G401 (cell line): Measurements from ENCODE around the gene CCDC88B. TPM values are rescaled to one million over a fixed set of nuclear protein-coding genes. Genes with fewer than 3 reads are reported as not detected.
"Not testable (repeated sequence)": the region's sequence is repeated elsewhere in the genome, so short reads cannot be mapped to it uniquely, and the experiment has no call there.

ENCODE experiments used
- DNase-seq: peaks from one replicate; pipeline ENCODE4 v3.0.0-alpha.2; 2015; ENCODE audit warnings: low spot score
- in situ Hi-C: cut with HindIII; loops from 2 replicates; pipeline ENCODE4 v1.10.0; 2016; ENCODE audit warnings: low sequenced_read_pairs, mixed read lengths
- total RNA-seq: library from RNA; depleted of rRNA; stranded (reverse); fragments of >200 nt; shearing (Covaris generic); gene quantifications from 2 replicates; pipeline ENCODE4 v1.2.3, GENCODE V29; 2014

The CCDC88B gene
- total RNA-seq, 1 experiment from 2014 or later = 15.1 TPM

DNA sequence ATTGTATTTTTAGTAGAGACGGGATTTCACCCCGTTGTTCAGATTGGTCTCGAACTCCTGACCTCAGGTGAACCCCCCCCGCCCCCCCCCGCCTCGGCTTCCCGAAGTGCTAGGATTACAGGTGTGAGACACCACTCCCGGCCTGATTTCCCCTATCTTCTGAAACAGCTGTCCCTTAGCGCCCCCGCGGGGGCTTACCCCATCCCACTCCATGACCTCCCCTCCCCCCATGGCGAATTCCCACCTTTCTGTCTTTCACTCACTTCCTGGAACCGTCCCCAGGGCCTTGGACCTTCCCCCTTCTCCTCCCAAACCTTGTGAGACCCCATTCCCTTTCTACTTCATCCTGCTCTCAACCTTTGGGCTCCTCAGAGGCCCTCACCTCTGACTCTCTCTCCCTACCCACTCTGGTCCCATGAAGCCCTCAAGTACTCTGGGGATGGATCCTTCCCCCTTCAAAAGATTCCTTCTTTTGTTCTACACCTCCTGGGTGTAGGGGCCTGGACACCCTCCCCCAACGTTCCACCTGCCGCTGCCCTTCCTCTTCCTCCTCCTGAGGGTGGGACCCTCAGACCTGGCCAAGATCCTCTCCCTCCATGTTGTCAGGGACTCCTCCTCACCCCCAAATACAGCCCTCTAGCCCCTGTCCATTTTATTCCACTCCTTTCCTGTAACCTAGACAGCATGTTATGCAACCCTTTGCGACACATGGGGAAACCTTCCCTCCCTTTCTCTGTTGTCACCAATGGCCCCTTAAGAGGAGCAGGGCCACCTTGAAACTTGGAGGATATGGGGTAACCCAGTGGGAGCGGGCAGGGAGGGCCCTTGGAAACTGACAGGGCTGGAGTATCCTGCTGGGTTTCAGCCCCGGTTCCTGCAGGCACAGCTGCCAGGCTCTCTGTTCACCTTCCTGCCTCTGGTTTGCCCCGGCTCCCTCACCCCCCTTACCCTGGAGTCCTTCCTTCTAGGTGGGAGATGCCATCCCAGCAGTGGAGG, 20.9 kb upstream of the CCDC88B start:
- peak; percentile 29 for DNase-seq
- in situ Hi-C loops = no loop called here

GRCh38 chr11:64320556-64320955, 19.4 kb upstream of the CCDC88B start:
- in situ Hi-C loops = no loop called here
- DNase-seq = no peak

DNA sequence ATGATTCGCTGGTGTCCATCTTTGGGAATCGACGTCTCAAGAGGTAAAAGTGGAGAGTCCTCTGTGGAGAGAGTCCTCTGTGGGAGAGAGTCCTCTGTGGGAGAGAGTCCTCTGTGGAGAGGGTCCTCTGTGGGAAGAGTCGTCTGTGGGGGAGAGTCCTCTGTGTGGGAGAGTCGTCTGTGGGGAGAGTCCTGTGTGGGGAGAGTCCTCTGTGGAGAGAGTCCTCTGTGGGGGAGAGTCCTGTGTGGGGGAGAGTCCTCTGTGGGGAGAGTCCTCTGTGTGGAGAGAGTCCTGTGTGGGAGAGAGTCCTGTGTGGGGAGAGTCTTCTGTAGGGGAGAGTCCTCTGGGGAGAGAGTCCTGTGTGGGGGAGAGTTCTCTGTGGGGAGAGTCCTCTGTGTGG, 19.0 kb upstream of the CCDC88B start:
- DNase-seq = no peak
- in situ Hi-C loops = no loop called here

GRCh38 chr11:64321533-64321932, 18.5 kb upstream of the CCDC88B start:
- peak; percentile 63 for DNase-seq
- in situ Hi-C loops = no loop called here

DNA sequence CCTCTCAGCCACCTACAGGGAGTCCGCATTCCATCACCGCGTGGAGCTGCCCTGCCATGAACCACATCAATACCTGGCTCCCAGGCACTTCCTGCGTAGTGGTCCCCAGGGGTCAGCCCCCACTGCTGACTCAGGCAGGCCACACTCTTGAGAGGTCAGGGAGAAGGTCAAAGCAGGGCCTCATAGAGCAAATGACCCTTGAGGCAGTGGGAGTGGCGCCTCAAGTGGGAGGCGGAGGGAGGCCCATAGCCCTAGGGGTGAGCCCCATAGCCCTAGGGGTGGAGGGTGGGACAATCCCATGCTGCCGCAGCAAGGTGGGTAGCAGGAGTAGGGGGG, 17.1 kb upstream of the CCDC88B start:
- DNase-seq = no peak
- in situ Hi-C loops = no loop called here

DNA sequence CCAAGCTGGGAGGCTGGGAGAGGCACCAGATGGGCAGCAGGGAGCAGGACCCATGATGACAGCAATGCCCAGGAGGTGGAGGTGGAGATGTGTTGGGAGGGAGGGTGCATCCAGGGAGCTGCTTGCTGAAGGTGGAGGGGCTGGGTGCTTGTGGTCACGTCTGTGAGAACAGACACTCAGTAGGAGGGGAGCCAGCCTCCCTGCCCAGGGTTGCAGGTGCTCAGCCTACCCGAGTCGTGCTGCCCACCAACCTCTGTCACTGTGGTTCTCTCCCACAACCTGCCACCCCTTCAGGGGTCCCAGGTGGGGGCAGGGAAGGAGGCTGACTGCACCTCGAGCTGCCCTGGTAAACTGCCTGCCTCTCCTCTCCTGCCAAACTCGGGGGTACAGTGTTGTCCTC, 16.6 kb upstream of the CCDC88B start:
- DNase-seq = no peak
- in situ Hi-C loops = no loop called here

- in situ Hi-C loops, DNase-seq: not testable (repeated sequence)
Measured at GRCh38 chr11:64323984-64324383, 16.0 kb upstream of the CCDC88B start.

DNA sequence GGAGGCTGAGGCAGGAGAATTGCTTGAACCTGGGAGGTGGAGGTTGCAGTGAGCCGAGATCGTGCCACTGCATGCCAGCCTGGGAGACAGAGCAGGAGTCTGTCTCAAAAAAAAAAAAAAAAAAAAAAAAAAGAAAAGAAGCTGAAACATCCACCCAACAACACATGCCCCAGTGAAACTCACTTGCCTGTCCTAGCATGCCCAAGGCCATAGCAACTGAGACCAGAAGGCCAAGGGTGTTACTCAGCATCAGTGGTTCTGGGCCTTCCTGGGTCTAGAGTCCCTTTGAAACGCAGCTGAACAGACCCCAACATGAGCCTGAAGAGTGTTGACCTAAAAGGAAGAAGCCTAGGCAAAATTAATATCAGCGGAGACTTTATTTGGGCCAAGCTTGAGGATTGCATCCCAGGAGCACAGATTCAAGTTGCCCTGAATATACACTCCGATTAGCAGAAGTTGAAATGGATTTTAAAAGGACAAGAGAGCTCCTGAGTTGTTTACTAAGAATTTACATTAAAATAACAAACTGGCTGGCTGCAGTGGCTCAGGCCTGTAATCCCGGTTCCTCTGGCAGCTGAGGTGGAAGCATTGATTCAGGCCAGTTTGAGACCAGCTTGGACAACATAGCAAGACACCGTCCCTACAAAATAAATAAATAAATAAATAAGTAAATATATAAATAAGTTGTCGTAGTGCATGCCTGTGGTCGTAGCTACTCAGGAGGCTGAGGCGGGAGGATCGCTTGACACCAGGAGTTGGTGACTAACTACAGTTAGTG, 15.1 kb upstream of the CCDC88B start:
- DNase-seq = no peak
- in situ Hi-C loops = no loop called here

DNA sequence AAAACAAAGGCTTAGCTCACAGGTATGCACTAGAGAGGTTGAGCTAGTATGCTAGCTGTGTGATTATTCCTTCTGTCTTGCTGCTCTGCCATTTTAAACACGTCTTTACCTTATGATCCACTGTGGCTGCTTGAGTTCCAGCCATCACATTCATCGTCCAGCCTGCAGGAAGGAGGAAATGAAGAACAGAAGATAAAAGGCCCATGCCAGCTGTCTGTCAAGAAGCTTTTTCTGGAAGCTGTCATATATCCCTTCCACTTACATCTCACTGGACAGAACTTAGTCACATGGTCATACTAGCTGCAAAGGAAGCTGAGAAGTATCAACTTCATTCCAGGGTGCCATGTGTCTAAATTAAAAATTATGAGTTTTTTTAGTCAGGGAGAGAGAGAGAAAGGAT, 12.6 kb upstream of the CCDC88B start:
- in situ Hi-C loops = no loop called here
- no peak for DNase-seq

- DNase-seq = no peak
- in situ Hi-C loops = no loop called here
Measured at GRCh38 chr11:64327993-64328392, 12.0 kb upstream of the CCDC88B start.

DNA sequence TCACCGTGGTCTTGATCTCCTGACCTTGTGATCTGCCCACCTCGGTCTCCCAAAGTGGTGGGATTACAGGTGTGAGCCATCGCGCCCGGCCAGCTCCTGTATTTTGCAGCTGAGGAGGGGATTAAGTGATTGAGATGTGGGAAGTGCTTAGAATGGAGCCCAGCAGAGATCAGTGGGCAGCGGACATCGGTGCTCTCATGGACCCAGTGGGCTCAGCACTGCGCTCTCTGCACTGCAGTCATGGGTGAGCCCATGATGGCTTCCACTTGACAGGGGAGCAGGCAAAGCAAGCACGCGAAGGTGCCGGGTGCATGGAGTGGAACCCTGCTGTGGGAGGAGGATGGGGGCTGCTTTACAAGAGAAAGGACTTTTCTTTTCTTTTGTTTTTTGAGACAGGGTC, 9.1 kb upstream of the CCDC88B start:
- DNase-seq = no peak
- in situ Hi-C loops = no loop called here

DNA sequence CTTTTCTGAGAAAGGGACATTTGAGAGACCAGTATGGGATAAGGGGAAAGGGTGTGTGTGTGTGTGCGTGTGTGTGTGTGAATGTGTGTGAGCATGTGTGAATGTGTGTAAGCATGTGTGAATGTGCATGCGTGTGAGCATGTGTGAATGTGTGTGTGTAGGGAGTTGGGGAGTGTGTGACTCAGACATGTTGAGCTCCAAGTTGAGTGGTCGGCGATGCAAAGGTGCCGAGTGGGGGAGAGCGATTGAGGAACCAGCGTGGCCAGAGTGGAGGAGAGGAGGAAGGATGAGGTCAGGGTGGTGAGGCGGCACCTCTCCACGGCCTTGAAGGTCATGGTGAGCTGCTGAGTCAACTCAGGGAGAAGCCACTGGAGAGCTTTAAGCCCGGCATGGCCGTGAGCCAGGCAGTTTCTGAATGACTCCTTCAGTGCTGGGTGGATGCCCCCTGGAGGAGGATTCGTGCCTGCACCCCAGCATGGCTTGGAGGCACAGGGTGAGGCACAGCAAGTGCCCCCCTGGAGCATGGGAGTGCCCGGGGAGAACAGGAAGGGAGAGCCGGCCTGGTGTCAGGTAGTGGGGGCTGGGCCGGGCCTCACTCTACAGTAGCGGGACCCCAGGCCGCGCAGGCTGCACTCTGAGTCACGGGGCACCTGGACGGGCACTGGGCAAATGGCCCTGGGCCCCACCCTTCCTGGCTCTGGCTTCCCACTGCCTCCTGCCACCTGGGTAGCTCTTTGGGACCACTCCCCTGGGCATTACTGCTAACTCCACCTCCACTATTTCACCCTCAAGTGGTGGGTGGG, 8.2 kb upstream of the CCDC88B start:
- in situ Hi-C loops = no loop called here
- DNase-seq = no peak

DNA sequence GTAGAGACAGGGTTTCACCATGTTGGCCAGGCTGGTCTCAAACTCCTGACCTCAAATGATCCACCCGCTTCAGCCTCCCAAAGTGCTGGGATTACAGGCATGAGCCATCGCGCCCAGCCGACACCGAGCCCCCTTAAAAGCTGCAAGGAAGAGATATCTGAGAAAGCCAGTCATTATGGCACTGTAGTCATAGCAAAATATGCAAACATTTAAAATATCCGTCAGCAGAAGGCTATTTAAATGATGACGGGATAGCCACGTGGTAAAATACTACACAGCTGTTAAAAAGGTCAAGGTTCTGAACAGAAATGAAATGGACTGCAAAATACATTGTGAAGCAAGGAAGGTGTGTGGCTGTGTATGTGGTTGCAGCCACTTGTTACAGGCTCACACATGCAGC, 6.4 kb upstream of the CCDC88B start:
- no peak for DNase-seq
- in situ Hi-C loops = no loop called here

- in situ Hi-C loops = no loop called here
Measured at GRCh38 chr11:64334764-64335735, 5.0 kb upstream of the CCDC88B start.

GRCh38 chr11:64337538-64338249, 2.3 kb upstream of the CCDC88B start:
- no peak for DNase-seq
- in situ Hi-C loops = no loop called here

More at GRCh38 chr11:64334764-64335735, 5.0 kb upstream of the CCDC88B start:
- no peak for DNase-seq

- DNase-seq = no peak
- in situ Hi-C loops = no loop called here
Measured at GRCh38 chr11:64338716-64339115, 1.3 kb upstream of the CCDC88B start.

DNA sequence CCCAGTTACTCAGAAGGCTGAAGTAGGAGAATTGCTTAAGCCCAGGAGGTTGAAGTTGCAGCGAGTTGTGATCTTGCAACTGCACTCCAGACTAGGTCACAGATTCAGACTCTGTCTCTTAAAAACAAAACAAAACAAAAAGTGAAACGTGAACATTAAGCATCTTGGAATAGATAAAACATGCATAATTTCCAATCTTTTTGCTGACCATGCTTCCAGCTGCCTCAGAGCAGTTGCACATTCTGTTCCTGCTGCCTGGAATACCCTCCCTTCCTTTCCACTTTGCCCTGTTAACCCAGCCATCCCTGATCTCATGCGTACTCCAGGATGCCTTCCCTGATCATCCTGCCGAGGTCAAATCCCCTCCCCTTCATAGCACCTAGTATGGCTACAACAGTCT, 718 bp upstream of the CCDC88B start:
- no peak for DNase-seq
- in situ Hi-C loops = no loop called here
